ENCODE data around the gene EPN2. TPM values are rescaled to one million over a fixed set of nuclear protein-coding genes. Genes with fewer than 3 reads are reported as not detected.

EPN2 gene
- polyA plus RNA-seq, 1 of the 3 experiments (the other 2 are of a cell fraction) = 38.9 TPM

DNA sequence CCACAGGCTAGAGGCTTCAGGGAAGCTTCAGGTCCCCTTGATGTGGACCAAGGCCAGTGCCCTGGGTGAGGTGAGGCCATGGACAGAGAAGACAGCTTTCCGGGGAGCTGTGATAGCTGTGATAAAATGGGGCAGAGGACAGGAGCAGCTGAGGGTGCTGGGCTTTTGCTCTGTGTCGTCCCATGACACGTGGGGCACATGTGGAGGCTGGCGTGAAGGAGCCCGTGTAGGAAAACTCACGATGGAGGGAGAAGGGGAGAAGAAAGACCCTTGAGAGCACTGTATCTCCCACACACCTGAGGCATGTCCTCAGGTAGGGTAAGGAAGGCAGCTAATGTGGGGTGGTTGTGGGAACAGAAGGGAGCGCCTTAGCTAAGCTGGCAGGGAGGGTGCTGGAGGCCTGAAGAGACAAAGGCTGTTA, 104.1 kb downstream of the EPN2 start:
- TF ChIP-seq FOXJ3 (CRISPR knock-in tag; IDR thresholded peaks at IDR 0.05) = no peak
- TF ChIP-seq NFIC (IDR thresholded peaks at IDR 0.05; ENCODE audit: borderline replicate concordance) = no peak
- no peak for TF ChIP-seq ELF1 (IDR thresholded peaks at IDR 0.05)
- no peak for TF ChIP-seq RFX5 (IDR thresholded peaks at IDR 0.05; ENCODE audit: low read length)
- TF ChIP-seq MEF2A (IDR thresholded peaks at IDR 0.05; ENCODE audit: borderline replicate concordance, low read depth) = no peak
- TF ChIP-seq TEAD4 (IDR thresholded peaks at IDR 0.05; ENCODE audit: borderline replicate concordance, insufficient read depth) = no peak
- no peak for TF ChIP-seq YY1 (IDR thresholded peaks at IDR 0.05; ENCODE audit: low read depth)
- no peak for TF ChIP-seq RAD21 (IDR thresholded peaks at IDR 0.05; ENCODE audit: low read length)
- TF ChIP-seq PBX3 (IDR thresholded peaks at IDR 0.05) = no peak
- no peak for TF ChIP-seq SIN3A (IDR thresholded peaks at IDR 0.05; ENCODE audit: borderline replicate concordance, low read depth, low read length)
- TF ChIP-seq RCOR1 (IDR thresholded peaks at IDR 0.05; ENCODE audit: low read length) = no peak
- TF ChIP-seq, protein P1, sequence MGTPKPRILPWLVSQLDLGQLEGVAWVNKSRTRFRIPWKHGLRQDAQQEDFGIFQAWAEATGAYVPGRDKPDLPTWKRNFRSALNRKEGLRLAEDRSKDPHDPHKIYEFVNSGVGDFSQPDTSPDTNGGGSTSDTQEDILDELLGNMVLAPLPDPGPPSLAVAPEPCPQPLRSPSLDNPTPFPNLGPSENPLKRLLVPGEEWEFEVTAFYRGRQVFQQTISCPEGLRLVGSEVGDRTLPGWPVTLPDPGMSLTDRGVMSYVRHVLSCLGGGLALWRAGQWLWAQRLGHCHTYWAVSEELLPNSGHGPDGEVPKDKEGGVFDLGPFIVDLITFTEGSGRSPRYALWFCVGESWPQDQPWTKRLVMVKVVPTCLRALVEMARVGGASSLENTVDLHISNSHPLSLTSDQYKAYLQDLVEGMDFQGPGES (IDR thresholded peaks at IDR 0.05; ENCODE audit: low read depth, low read length) = no peak
- TF ChIP-seq GATA2 (CRISPR knock-in tag; IDR thresholded peaks at IDR 0.05) = no peak
- no peak for TF ChIP-seq RXRA (IDR thresholded peaks at IDR 0.05; ENCODE audit: borderline replicate concordance, low read depth)
- no peak for TF ChIP-seq POLR2AphosphoS5 (IDR thresholded peaks at IDR 0.05; ENCODE audit: low read depth, low read length)
- H3K36me3 ChIP-seq (replicated peaks in 1 of 2; ENCODE audit: control insufficient read depth in 1 of 2, insufficient read depth in 2 of 2, low read length in 1 of 2) = no peaks in the 10 kb centered on the region
- 79% methylated on average over 7 of the region's 7 CpGs for WGBS (ENCODE audit: low lambda C conversion rate)
- peaks cover 2% of the 10 kb centered on the region for H3F3A ChIP-seq (replicated peaks; ENCODE audit: insufficient read depth)
- no peak for DNase-seq
- H3K27me3 ChIP-seq (ENCODE audit: insufficient read depth) = no peaks in the 10 kb centered on the region
- no peak overlapping the region for H3K9ac ChIP-seq
- peaks cover under 1 to 8% of the 10 kb centered on the region in 2 experiments; a peak in 2 of 4 replicates for H3K4me1 ChIP-seq (ENCODE audit: control insufficient read depth in 1 of 2, insufficient read depth in 2 of 2, low read depth in 1 of 2, low read length in 1 of 2)
- CTCF ChIA-PET = interaction anchor here (3.7 kb wide), 1 partner anchor 21 kb away, joined by 20 read pairs; the partner anchor contains the start of gene B9D1
- no peaks in the 10 kb centered on the region for H4K20me1 ChIP-seq (ENCODE audit: insufficient read depth)
- no peak overlapping the region for H3K4me3 ChIP-seq (ENCODE audit: low read depth in 2 of 2, low read length in 1 of 2)
- no peaks in the 10 kb centered on the region for H3K79me2 ChIP-seq (ENCODE audit: insufficient read depth)
- no peaks in the 10 kb centered on the region for H3K9me2 ChIP-seq
- no peak overlapping the region for H3K27ac ChIP-seq (ENCODE audit: low read depth in 2 of 2, low read length in 1 of 2)
- H3K9me3 ChIP-seq = no peaks in the 10 kb centered on the region
- POLR2A ChIA-PET = no interaction called here
- no peak overlapping the region for H2AFZ ChIP-seq (ENCODE audit: low read depth)
- H3K4me2 ChIP-seq = no peak overlapping the region

All from SK-N-SH (cell line).